Loucy (cell line): ENCODE results near the gene RUVBL2.

ENCODE experiments used
- CTCF ChIP-seq: fragments of 200-600 bp; sonication (generic); conservative IDR thresholded peaks from 2 replicates; pipeline ENCODE4 v1.5.1; 2014; ENCODE audit warnings: mild to moderate bottlenecking, antibody characterized with exemption, low read length
- EZH2phosphoT487 ChIP-seq: fragments of 200-600 bp; IDR thresholded peaks from 2 replicates; pipeline ENCODE4 v1.6.1; 2018; ENCODE audit warnings: antibody characterized with exemption, mild to moderate bottlenecking, moderate library complexity, borderline replicate concordance

GRCh38 chr19:48970139-48970766 is 23.4 kb upstream of the RUVBL2 start:
- TF ChIP-seq CTCF (no peak), EZH2phosphoT487 (no peak)
